HCT116 (cell line): ENCODE measurements around the gene FAM20C. TPM values are rescaled to one million over a fixed set of nuclear protein-coding genes. Genes with fewer than 3 reads are reported as not detected.

Experiments used
- ATAC-seq: fragments of 200-7000 bp; cut with Tn5 transposase; 2 replicates; pipeline ENCODE4 v1.9.1; 2020; ENCODE audit warnings: mild to moderate bottlenecking, moderate library complexity
- BruUV-seq: library from RNA; stranded (reverse); fragments of 400-500 nt; replicated peaks from 2 replicates; lab custom pipeline; 2021; lab: Mats Ljungman, UMichigan
- CTCF ChIA-PET: fragments of 300-600 bp; sonication (Branson Sonifier 250); formaldehyde crosslinking; loops from one replicate; lab custom pipeline; 2021; ENCODE audit warnings: antibody characterized with exemption; lab: Charles Lee
- POLR2A ChIA-PET: fragments of 300-600, 350-600 bp; sonication (Branson Sonifier 250); formaldehyde crosslinking; loops from one replicate; lab custom pipeline; 2021; ENCODE audit warnings: antibody characterized with exemption; lab: Charles Lee
- RAD21 ChIA-PET, 2 experiments: fragments of 300-600 bp; sonication (Branson Sonifier 250); formaldehyde crosslinking; loops; one replicate each; lab custom pipeline; 2023; ENCODE audit warnings: low total read pairs in 2 of 2; ENCODE audit not compliant: uncharacterized antibody in 2 of 2, unreplicated experiment in 2 of 2, low non-redundant PET in 1 of 2; lab: Charles Lee
- DNase-seq: peaks from one replicate; pipeline ENCODE4 v3.0.0-alpha.2; 2010; ENCODE audit warnings: low read depth, low spot score
- H2AFZ ChIP-seq: fragments of 200-600 bp; shearing (Covaris generic), sonication (generic); 2 replicates; pipeline ENCODE4 v1.6.1; 2017; ENCODE audit warnings: low read depth, mixed run types, mixed read lengths, antibody characterized with exemption, low read length; ENCODE audit not compliant: poor library complexity, severe bottlenecking
- H3K27ac ChIP-seq: 2 replicates; pipeline ENCODE4 v1.5.1; 2012; ENCODE audit warnings: low read depth, low read length
- H3K27me3 ChIP-seq: fragments of 200-600 bp; sonication (generic); 2 replicates; pipeline ENCODE4 v1.6.1; 2016; ENCODE audit warnings: mixed run types, low read length, mixed read lengths; ENCODE audit not compliant: insufficient read depth
- H3K36me3 ChIP-seq, 2 experiments: fragments of 200-500 bp in 1 of 2; fragments of 200-600 bp in 1 of 2; sonication (Bioruptor generic) in 1 of 2; sonication (generic) in 1 of 2; 2 replicates each; pipeline versions ENCODE4 v1.5.1 to v1.6.1; 2014 to 2016; ENCODE audit warnings: low read length in 2 of 2, inconsistent platforms in 1 of 2, mixed read lengths in 1 of 2, mixed run types in 1 of 2; ENCODE audit not compliant: insufficient read depth in 2 of 2, control insufficient read depth in 1 of 2
- H3K4me1 ChIP-seq, 2 experiments: fragments of 200-600 bp in 1 of 2; sonication (generic) in 1 of 2; 2 replicates each; pipeline versions ENCODE4 v1.5.1 to v1.6.1; 2012 to 2017; ENCODE audit warnings: low read length in 2 of 2, inconsistent platforms in 1 of 2, mild to moderate bottlenecking in 1 of 2, mixed read lengths in 1 of 2, mixed run types in 1 of 2, moderate library complexity in 1 of 2; ENCODE audit not compliant: insufficient read depth in 2 of 2, control insufficient read depth in 1 of 2
- H3K4me2 ChIP-seq: fragments of 200-600 bp; sonication (generic); 2 replicates; pipeline ENCODE4 v1.6.1; 2017; ENCODE audit warnings: mixed run types, low read length, mixed read lengths
- H3K4me3 ChIP-seq, 2 experiments: fragments of 200-600 bp in 1 of 2; sonication (generic) in 1 of 2; replicated peaks in 1 of 2; 2 replicates each; pipeline ENCODE4 v1.5.1; 2011 to 2016; ENCODE audit warnings: low read length in 2 of 2, control low read depth in 1 of 2, low read depth in 1 of 2, mild to moderate bottlenecking in 1 of 2, mixed read lengths in 1 of 2, mixed run types in 1 of 2
- H3K79me2 ChIP-seq: fragments of 200-600 bp; sonication (generic); 2 replicates; pipeline ENCODE4 v1.6.1; 2017; ENCODE audit warnings: mild to moderate bottlenecking, mixed run types, low read length, moderate library complexity, mixed read lengths; ENCODE audit not compliant: insufficient read depth
- H3K9ac ChIP-seq: fragments of 200-600 bp; sonication (generic); 2 replicates; pipeline ENCODE4 v1.6.1; 2016; ENCODE audit warnings: low read length, mixed read lengths
- H3K9me2 ChIP-seq: fragments of 200-600 bp; sonication (generic), shearing (Covaris generic); 2 replicates; pipeline ENCODE4 v1.6.1; 2017; ENCODE audit warnings: mixed run types, mild to moderate bottlenecking, moderate library complexity; ENCODE audit not compliant: insufficient read depth
- H3K9me3 ChIP-seq, 2 experiments: fragments of 200-500 bp in 1 of 2; fragments of 200-600 bp in 1 of 2; sonication (Bioruptor generic) in 1 of 2; sonication (generic) in 1 of 2; 2 replicates each; pipeline ENCODE4 v1.6.1; 2014 to 2017; ENCODE audit warnings: low read length in 2 of 2, mixed read lengths in 2 of 2, inconsistent platforms in 1 of 2, low read depth in 1 of 2, mild to moderate bottlenecking in 1 of 2, mixed run types in 1 of 2, moderate library complexity in 1 of 2; ENCODE audit not compliant: control insufficient read depth in 1 of 2, insufficient read depth in 1 of 2
- H4K20me1 ChIP-seq: fragments of 200-600 bp; sonication (generic), shearing (Covaris generic); 2 replicates; pipeline ENCODE4 v1.6.1; 2017; ENCODE audit warnings: mixed run types, mild to moderate bottlenecking, moderate library complexity; ENCODE audit not compliant: insufficient read depth
- CEBPB ChIP-seq: IDR thresholded peaks from 2 replicates; pipeline ENCODE4 v1.6.1; 2012; ENCODE audit warnings: low read depth
- EGR1 ChIP-seq: IDR thresholded peaks from 2 replicates; pipeline ENCODE4 v1.6.1; 2012; ENCODE audit warnings: low read depth
- ELF1 ChIP-seq: IDR thresholded peaks from 2 replicates; pipeline ENCODE4 v1.6.1; 2012; ENCODE audit warnings: low read depth, borderline replicate concordance
- FOSL1 ChIP-seq: IDR thresholded peaks from 2 replicates; pipeline ENCODE4 v1.6.1; 2012; ENCODE audit warnings: low read depth
- JUND ChIP-seq: IDR thresholded peaks from 2 replicates; pipeline ENCODE4 v1.6.1; 2012
- POLR2A ChIP-seq: IDR thresholded peaks from 2 replicates; pipeline ENCODE4 v1.7.0; 2011; ENCODE audit warnings: borderline replicate concordance; ENCODE audit not compliant: insufficient read depth, insufficient read length; ENCODE audit errors: extremely low read depth
- POLR2AphosphoS5 ChIP-seq: IDR thresholded peaks from 2 replicates; pipeline ENCODE4 v1.6.1; 2011; ENCODE audit warnings: mild to moderate bottlenecking, low read depth, low read length, moderate library complexity
- ZFX ChIP-seq: fragments of 450-650 bp; IDR thresholded peaks from 2 replicates; pipeline ENCODE4 v1.6.1; 2017
- ZNF274 ChIP-seq: fragments of 200-500 bp; sonication (Bioruptor generic); IDR thresholded peaks from 2 replicates; pipeline ENCODE4 v1.6.1; 2014; ENCODE audit warnings: mild to moderate bottlenecking, low read depth, low read length, inconsistent platforms
- intact Hi-C: fragments of 100-400 bp; cut with micrococcal nuclease; formaldehyde crosslinking; loops from 2 replicates; pipeline ENCODE4 v1.10.0; 2022
- total RNA-seq: library from RNA; stranded (reverse); gene quantifications from one replicate; pipeline ENCODE4 v1.2.1, GENCODE V29; 2021; ENCODE audit not compliant: unreplicated experiment
- TF ChIP-seq, protein P1 (sequence below): IDR thresholded peaks from 2 replicates; pipeline ENCODE4 v1.6.1; 2012
- TF ChIP-seq, protein P2 (sequence below), 3 experiments: fragments of 200-600 bp in 1 of 3; sonication (generic) in 1 of 3; IDR thresholded peaks in 2 of 3; conservative IDR thresholded peaks in 1 of 3; 2 replicates each; pipeline ENCODE4 v1.5.1; 2012 to 2017; ENCODE audit warnings: low read depth in 2 of 3, low read length in 2 of 3, antibody characterized with exemption in 1 of 3, borderline replicate concordance in 1 of 3, control low read depth in 1 of 3, mild to moderate bottlenecking in 1 of 3, mixed read lengths in 1 of 3, mixed run types in 1 of 3, moderate library complexity in 1 of 3; ENCODE audit not compliant: insufficient read depth in 1 of 3
- TF ChIP-seq, protein P3 (sequence below): IDR thresholded peaks from 2 replicates; pipeline ENCODE4 v1.6.1; 2011; ENCODE audit warnings: mild to moderate bottlenecking, low read length, moderate library complexity; ENCODE audit not compliant: insufficient replicate concordance; ENCODE audit errors: extremely low read depth
- TF ChIP-seq, protein P4 (sequence below): IDR thresholded peaks from 2 replicates; pipeline ENCODE4 v1.6.1; 2012

The FAM20C gene
- total RNA-seq, 1 experiment from 2014 or later, result 27.1 TPM

DNA sequence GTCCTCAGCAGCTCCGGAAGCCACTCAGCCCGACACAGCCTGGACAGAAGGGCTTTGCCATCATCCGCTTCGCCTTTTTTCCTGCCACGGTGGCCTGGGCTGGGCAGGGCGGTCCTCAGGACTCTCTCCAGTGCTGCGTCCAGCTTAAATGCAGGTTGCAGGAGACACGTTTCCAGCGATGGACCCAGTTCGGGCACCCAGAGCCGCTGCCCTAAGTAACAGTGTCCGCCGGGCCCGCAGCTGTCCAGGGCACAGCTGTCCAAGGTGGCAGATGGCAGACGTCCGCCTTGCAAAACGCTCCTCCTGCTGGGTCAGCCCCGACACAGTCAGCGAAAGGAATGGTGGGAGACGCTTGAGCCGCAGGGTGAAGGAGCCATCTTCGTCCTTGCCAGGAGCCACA lies 60.6 kb downstream of the FAM20C start:
- Histone ChIP-seq H3K4me2 (no peak overlapping the region), H3K9ac (no peak overlapping the region), H3K27ac (no peak overlapping the region), H3K36me3 (no peaks in the 10 kb centered on the region; a peak in 2 of 4 replicates), H3K4me3 (no peak overlapping the region), H4K20me1 (no peaks in the 10 kb centered on the region), H2AFZ (no peak overlapping the region), H3K27me3 (no peaks in the 10 kb centered on the region), H3K79me2 (no peaks in the 10 kb centered on the region), H3K9me3 (peaks cover 0 to 3% of the 10 kb centered on the region in 2 experiments; a peak in 1 of 4 replicates), H3K9me2 (no peaks in the 10 kb centered on the region), H3K4me1 (no peaks in the 10 kb centered on the region)
- intact Hi-C loops, result no loop called here
- POLR2A ChIA-PET, result no interaction called here
- BruUV-seq, result no TSS peak
- RAD21 ChIA-PET, result no interaction called here
- CTCF ChIA-PET, result no interaction called here
- ATAC-seq, result no peak
- DNase-seq, result no peak
- TF ChIP-seq CEBPB (no peak), FOSL1 (no peak), ZNF274 (no peak), POLR2AphosphoS5 (no peak), JUND (no peak), POLR2A (no peak), ZFX (no peak)
- TF ChIP-seq, protein P1, sequence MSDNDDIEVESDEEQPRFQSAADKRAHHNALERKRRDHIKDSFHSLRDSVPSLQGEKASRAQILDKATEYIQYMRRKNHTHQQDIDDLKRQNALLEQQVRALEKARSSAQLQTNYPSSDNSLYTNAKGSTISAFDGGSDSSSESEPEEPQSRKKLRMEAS, result no peak

DNA sequence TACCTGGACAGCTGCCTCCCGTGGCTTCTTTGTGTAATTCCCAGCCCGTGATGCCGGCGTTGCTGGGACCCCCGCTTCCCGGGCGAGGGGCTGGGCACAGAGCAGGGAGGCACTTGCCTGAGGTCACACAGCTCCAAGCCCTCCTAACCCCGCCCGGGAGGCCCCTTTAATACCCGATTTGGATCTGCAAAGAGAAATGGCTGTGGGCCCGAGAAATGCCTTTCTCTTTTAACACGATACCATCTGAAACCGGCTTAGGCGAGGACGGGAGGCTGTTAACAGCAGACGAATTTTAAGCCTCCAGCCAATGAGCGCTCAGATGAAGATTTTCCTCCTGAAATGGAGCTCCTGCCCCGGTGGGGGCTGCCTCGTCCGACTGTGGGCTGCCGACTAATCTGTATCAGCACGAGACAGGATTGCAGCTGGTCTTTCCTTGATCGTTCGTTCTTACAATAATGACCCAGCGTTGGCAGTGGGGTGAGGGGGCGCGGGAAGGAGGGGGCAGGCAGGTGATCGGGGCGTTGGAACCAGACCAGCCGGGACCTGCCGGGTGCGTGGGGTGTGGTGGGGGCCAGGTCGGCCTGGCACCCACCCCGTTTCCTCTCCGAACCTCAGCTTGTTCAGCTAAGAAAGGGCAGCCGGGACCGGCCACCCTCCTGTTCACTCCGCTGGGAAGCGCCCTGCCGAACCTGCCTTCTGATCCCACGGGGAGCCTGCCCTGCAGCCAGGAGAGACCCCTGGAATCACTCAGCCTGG lies 61.4 kb downstream of the FAM20C start:
- POLR2A ChIA-PET, result no interaction called here
- peaks cover 0 to 3% of the 10 kb centered on the region in 2 experiments; a peak in 1 of 4 replicates for H3K9me3 ChIP-seq
- no peak for DNase-seq
- no peak overlapping the region for H3K4me2 ChIP-seq
- H3K9me2 ChIP-seq, result no peaks in the 10 kb centered on the region
- no peak for ATAC-seq
- no peak overlapping the region for H3K4me3 ChIP-seq
- no peak overlapping the region for H2AFZ ChIP-seq
- H3K27ac ChIP-seq, result no peak overlapping the region
- H3K27me3 ChIP-seq, result no peaks in the 10 kb centered on the region
- H3K36me3 ChIP-seq, result no peaks in the 10 kb centered on the region; a peak in 2 of 4 replicates
- no TSS peak for BruUV-seq
- no peak overlapping the region for H3K9ac ChIP-seq
- no peaks in the 10 kb centered on the region for H3K4me1 ChIP-seq
- CTCF ChIA-PET, result no interaction called here
- TF ChIP-seq, protein P2, sequence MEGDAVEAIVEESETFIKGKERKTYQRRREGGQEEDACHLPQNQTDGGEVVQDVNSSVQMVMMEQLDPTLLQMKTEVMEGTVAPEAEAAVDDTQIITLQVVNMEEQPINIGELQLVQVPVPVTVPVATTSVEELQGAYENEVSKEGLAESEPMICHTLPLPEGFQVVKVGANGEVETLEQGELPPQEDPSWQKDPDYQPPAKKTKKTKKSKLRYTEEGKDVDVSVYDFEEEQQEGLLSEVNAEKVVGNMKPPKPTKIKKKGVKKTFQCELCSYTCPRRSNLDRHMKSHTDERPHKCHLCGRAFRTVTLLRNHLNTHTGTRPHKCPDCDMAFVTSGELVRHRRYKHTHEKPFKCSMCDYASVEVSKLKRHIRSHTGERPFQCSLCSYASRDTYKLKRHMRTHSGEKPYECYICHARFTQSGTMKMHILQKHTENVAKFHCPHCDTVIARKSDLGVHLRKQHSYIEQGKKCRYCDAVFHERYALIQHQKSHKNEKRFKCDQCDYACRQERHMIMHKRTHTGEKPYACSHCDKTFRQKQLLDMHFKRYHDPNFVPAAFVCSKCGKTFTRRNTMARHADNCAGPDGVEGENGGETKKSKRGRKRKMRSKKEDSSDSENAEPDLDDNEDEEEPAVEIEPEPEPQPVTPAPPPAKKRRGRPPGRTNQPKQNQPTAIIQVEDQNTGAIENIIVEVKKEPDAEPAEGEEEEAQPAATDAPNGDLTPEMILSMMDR (IDR thresholded peaks at IDR 0.05 in 2 of 3, conservative IDR thresholded peaks at IDR 0.05 in 1 of 3; ENCODE audit: borderline replicate concordance in 1 of 3, insufficient read depth in 1 of 3, low read depth in 2 of 3, low read length in 2 of 3), result no peak
- TF ChIP-seq EGR1 (no peak), ELF1 (no peak), POLR2AphosphoS5 (no peak), CEBPB (no peak), FOSL1 (no peak), POLR2A (no peak), ZNF274 (no peak)
- TF ChIP-seq, protein P3, sequence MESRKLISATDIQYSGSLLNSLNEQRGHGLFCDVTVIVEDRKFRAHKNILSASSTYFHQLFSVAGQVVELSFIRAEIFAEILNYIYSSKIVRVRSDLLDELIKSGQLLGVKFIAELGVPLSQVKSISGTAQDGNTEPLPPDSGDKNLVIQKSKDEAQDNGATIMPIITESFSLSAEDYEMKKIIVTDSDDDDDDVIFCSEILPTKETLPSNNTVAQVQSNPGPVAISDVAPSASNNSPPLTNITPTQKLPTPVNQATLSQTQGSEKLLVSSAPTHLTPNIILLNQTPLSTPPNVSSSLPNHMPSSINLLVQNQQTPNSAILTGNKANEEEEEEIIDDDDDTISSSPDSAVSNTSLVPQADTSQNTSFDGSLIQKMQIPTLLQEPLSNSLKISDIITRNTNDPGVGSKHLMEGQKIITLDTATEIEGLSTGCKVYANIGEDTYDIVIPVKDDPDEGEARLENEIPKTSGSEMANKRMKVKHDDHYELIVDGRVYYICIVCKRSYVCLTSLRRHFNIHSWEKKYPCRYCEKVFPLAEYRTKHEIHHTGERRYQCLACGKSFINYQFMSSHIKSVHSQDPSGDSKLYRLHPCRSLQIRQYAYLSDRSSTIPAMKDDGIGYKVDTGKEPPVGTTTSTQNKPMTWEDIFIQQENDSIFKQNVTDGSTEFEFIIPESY, result no peak
- TF ChIP-seq, protein P4, sequence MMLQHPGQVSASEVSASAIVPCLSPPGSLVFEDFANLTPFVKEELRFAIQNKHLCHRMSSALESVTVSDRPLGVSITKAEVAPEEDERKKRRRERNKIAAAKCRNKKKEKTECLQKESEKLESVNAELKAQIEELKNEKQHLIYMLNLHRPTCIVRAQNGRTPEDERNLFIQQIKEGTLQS, result no peak
- TF ChIP-seq, protein P1, result no peak
- RAD21 ChIA-PET, result no interaction called here
- intact Hi-C loops, result no loop called here
- no peaks in the 10 kb centered on the region for H3K79me2 ChIP-seq
- H4K20me1 ChIP-seq, result no peaks in the 10 kb centered on the region
